Thoracic aorta (tissue), 2 donors: ENCODE measurements around the gene DGCR2. TPM values are rescaled to one million over a fixed set of nuclear protein-coding genes. Genes with fewer than 3 reads are reported as not detected.
"Not testable (repeated sequence)": the region's sequence is repeated elsewhere in the genome, so short reads cannot be mapped to it uniquely, and the experiment has no call there.

Experiments
- ATAC-seq: fragments of 150-250 bp; one replicate; pipeline ENCODE4 v1.8.0; 2017; ENCODE audit warnings: low read depth; ENCODE audit not compliant: insufficient number of reproducible peaks, low FRiP score
- DNase-seq: peaks from one replicate; pipeline ENCODE4 v3.0.0-alpha.2; 2020; ENCODE audit warnings: low spot score
- H3K27ac ChIP-seq, 2 donors: fragments of 200-600 bp; sonication (generic); 1 replicate in 1 of 2; 2 replicates in 1 of 2; pipeline ENCODE4 v1.5.1; 2016; ENCODE audit warnings: mild to moderate bottlenecking in 2 of 2, moderate library complexity in 2 of 2
- H3K27me3 ChIP-seq: fragments of 200-600 bp; sonication (generic); replicated peaks from 2 replicates; pipeline ENCODE4 v1.6.0; 2016; ENCODE audit warnings: mild to moderate bottlenecking; ENCODE audit not compliant: insufficient read depth
- H3K36me3 ChIP-seq: fragments of 200-600 bp; sonication (generic); one replicate; pipeline ENCODE4 v1.5.1; 2016
- H3K4me1 ChIP-seq, 2 donors: fragments of 200-600 bp; sonication (generic); 1 replicate in 1 of 2; 2 replicates in 1 of 2; pipeline versions ENCODE4 v1.5.1 to v1.6.0; 2016; ENCODE audit warnings: low read depth in 2 of 2, mild to moderate bottlenecking in 1 of 2; ENCODE audit not compliant: control insufficient read depth in 1 of 2
- H3K4me3 ChIP-seq: fragments of 200-600 bp; sonication (generic); 2 replicates; pipeline ENCODE4 v1.5.1; 2016; ENCODE audit warnings: mild to moderate bottlenecking
- H3K9me3 ChIP-seq: fragments of 200-600 bp; sonication (generic); 2 replicates; pipeline ENCODE4 v1.5.1; 2016
- total RNA-seq, 2 donors: library from RNA; depleted of rRNA; stranded (reverse); fragments of >200 nt; gene quantifications; one replicate each; pipeline versions ENCODE4 v1.1.0 to v1.2.3, GENCODE V29; 2016
- TF ChIP-seq, protein P1 (sequence below): fragments of 200-600 bp; sonication (generic); IDR thresholded peaks from one replicate; pipeline ENCODE4 v1.5.1; 2019; ENCODE audit warnings: antibody characterized with exemption

The DGCR2 gene
- total RNA-seq, 2 donors from 2014 or later = 42.1 to 105 TPM

GRCh38 chr22:19167106-19167869, 45.1 kb upstream of the DGCR2 start:
- Histone ChIP-seq H3K4me3 (no peak overlapping the region), H3K27me3 (peaks cover 17% of the 10 kb centered on the region), H3K4me1 (peaks cover 8 to 25% of the 10 kb centered on the region in 2 donors), H3K27ac (no peak overlapping the region), H3K36me3 (no peaks in the 10 kb centered on the region), H3K9me3 (peaks cover 5% of the 10 kb centered on the region)
- ATAC-seq (no peak), DNase-seq (no peak)
- TF ChIP-seq, protein P1, sequence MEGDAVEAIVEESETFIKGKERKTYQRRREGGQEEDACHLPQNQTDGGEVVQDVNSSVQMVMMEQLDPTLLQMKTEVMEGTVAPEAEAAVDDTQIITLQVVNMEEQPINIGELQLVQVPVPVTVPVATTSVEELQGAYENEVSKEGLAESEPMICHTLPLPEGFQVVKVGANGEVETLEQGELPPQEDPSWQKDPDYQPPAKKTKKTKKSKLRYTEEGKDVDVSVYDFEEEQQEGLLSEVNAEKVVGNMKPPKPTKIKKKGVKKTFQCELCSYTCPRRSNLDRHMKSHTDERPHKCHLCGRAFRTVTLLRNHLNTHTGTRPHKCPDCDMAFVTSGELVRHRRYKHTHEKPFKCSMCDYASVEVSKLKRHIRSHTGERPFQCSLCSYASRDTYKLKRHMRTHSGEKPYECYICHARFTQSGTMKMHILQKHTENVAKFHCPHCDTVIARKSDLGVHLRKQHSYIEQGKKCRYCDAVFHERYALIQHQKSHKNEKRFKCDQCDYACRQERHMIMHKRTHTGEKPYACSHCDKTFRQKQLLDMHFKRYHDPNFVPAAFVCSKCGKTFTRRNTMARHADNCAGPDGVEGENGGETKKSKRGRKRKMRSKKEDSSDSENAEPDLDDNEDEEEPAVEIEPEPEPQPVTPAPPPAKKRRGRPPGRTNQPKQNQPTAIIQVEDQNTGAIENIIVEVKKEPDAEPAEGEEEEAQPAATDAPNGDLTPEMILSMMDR = no peak

GRCh38 chr22:19166421-19166820, 44.2 kb upstream of the DGCR2 start:
- no peak overlapping the region for H3K4me3 ChIP-seq
- H3K27me3 ChIP-seq = peaks cover 17% of the 10 kb centered on the region
- no peaks in the 10 kb centered on the region for H3K36me3 ChIP-seq
- peaks cover 5% of the 10 kb centered on the region for H3K9me3 ChIP-seq
- no peak overlapping the region for H3K27ac ChIP-seq
- DNase-seq (no peak), ATAC-seq (no peak)
- TF ChIP-seq, protein P1 = no peak
- peaks cover 5 to 20% of the 10 kb centered on the region in 2 donors for H3K4me1 ChIP-seq

- peaks cover 5% of the 10 kb centered on the region for H3K9me3 ChIP-seq
- TF ChIP-seq, protein P1 = no peak
- DNase-seq (no peak), ATAC-seq (no peak)
- H3K36me3 ChIP-seq = no peaks in the 10 kb centered on the region
- H3K27ac ChIP-seq = no peak overlapping the region
- peaks cover 14% of the 10 kb centered on the region for H3K27me3 ChIP-seq
- peaks cover under 1 to 3% of the 10 kb centered on the region in 2 donors for H3K4me1 ChIP-seq
- no peak overlapping the region for H3K4me3 ChIP-seq
Measured at GRCh38 chr22:19164425-19164824, 42.2 kb upstream of the DGCR2 start.

GRCh38 chr22:19158649-19159048, 36.4 kb upstream of the DGCR2 start:
- not testable (repeated sequence) for DNase-seq, H3K4me1 ChIP-seq, H3K27me3 ChIP-seq, H3K36me3 ChIP-seq, H3K27ac ChIP-seq, H3K4me3 ChIP-seq, ATAC-seq, H3K9me3 ChIP-seq

GRCh38 chr22:19156109-19156508, 33.9 kb upstream of the DGCR2 start:
- not testable (repeated sequence) for ATAC-seq, H3K4me1 ChIP-seq, H3K36me3 ChIP-seq, H3K27me3 ChIP-seq, H3K27ac ChIP-seq, DNase-seq, H3K9me3 ChIP-seq, H3K4me3 ChIP-seq

- DNase-seq = no peak
- H3K27ac ChIP-seq = no peak overlapping the region
- ATAC-seq = no peak
- H3K4me3 ChIP-seq = no peak overlapping the region
- no peaks in the 10 kb centered on the region for H3K36me3 ChIP-seq
- H3K4me1 ChIP-seq = peaks cover 3 to 9% of the 10 kb centered on the region in 2 donors
- H3K27me3 ChIP-seq = peaks cover 11% of the 10 kb centered on the region
- no peaks in the 10 kb centered on the region for H3K9me3 ChIP-seq
- TF ChIP-seq, protein P1 = no peak
Measured at GRCh38 chr22:19152942-19153883, 31.0 kb upstream of the DGCR2 start.
